GM21515 (cell line): ENCODE results near the gene UNC13B.

Experiments
- ATAC-seq: cut with Tn5 transposase; IDR thresholded peaks from one replicate; pipeline ENCODE4 v1.9.1; 2021; ENCODE audit not compliant: unreplicated experiment

The UNC13B gene

GRCh38 chr9:35272989-35273388, 111.2 kb downstream of the UNC13B start:
- ATAC-seq: no peak

DNA sequence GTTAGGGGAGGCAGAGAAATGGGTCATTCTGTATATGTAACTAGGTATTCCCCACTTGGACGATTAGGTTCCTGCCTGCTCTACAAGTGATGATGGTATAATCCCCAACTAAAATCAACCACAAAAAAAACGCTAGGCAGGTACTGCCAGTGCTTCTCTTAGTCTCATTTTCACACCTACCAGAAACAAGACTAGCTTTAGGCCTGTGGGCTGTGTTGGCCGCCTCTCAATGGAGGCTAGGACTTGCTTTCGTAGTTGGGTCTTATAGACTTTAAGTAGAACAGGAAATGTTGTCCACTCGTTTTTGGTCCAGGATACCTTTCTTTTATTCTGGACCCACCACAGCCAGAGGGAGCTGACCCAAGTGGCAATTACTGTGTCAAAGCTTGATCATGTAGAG, 111.8 kb downstream of the UNC13B start:
- no peak for ATAC-seq

- ATAC-seq: no peak
Observed at GRCh38 chr9:35274993-35275392, 113.2 kb downstream of the UNC13B start.

DNA sequence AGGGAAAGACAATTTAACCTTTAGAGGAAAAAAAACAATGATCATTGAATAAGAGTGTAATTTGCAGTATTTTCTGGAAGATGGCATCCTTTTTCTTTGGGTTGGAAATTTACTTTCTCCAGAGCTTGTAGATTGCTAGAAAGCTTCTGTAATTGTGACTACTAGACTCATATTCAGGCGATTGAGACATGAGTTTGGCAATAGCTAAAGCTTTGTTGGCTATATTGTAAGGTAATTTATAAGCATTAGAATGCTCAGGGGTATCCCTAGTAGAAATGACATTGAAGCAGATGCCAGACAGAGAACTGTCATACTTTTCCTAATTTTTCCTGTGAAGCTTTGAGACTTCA, 115.3 kb downstream of the UNC13B start:
- no peak for ATAC-seq

DNA sequence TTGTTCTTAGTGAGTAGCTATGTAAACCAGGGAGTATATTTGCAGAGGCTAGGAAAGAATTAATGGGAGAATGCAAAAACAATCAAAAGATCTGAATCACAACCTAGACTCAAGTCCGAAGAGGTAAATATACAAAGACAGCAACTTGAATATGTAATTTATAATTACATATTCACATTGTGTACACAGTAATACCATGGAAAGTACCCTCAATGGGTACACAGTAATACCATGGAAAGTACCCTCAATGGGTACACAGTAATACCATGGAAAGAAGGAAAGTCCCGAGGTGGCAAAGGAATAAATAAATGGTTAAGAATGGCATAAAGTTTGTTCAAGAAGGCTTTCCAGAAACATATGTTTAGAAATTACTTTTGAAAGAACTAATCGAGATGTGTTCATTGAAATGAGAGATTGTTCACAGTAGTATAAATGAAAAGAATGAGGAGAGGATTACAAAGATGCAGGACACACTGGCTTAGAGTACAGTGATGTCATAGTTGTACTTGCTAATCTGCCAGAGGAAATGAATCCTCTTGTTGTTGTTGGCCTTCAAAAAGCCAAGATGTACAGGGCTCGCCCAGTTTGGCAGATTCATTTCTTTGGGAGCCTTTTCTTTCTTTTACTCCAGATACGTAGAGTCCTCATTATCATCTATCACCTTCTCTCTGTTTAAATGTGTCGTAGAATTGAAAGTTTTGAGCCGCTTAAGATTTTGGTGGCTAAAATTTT, 116.0 kb downstream of the UNC13B start:
- ATAC-seq: no peak

DNA sequence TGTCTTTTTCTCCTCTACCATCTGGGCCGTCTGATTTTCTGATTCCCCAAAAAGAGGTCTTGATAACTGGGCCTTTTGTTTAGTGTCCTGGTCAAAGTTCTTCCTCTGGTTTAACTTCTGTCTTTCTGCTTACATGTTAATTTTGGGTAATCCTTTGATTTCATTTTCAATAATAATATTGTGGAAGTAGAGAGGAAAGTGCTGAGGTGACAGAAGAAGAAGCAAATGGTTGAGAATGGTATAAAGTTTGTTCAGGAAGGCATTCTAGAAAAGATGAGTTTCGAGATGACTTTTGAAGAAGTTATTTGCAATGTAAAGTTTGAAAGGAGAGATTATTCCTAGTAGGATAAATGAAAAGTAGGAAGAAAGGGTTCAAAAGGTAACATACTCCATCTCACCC, 118.1 kb downstream of the UNC13B start:
- no peak for ATAC-seq

- no peak for ATAC-seq
Observed at GRCh38 chr9:35280399-35280798, 118.6 kb downstream of the UNC13B start.

GRCh38 chr9:35285731-35286130, 123.9 kb downstream of the UNC13B start:
- no peak for ATAC-seq

DNA sequence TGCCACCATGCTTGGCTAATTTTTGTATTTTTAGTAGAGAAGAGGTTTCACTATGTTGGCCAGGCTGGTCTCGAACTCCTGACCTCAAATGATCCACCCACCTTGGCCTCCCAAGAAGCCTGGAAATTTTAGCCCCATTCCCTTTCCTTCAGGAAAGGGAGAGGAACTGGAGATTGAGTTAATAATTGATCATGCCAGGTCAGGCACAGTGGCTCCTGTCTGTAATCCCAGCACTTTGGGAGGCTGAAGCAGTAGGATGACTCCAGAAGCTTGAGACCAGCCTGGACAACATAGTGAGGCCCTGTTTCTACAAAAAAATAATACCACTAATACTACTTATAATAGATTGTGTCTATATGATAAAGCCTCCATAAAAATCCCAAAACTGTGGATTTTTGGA, 124.6 kb downstream of the UNC13B start:
- ATAC-seq: no peak

DNA sequence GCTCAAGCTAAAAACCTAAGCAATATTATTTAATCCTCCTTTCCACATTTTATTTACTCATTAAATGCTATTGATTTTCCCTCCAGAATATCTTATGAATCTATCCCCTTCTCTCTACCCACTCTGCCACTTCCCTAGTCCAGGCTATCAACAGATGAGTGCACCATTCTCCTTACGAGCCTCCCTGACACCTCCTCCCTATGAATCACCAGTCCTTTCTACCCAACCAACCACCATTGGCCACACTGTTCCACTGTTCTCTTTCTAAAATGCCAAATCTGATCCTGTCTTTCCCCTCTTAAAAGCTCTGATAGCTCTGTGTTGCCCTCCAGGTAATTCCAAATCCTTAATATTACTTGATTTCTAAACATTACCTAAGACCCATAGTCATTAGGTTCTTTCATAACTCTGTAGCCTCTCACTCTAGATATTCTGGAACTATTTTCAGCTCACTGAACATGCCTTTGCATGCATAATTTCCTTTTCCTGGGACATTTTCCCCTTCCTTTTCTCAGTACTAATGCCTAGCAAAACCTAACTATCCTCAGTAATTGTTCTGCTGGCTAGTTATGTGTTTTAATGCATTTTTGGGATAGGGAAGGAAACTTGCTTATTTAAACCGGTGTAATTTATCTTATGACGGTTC, 126.3 kb downstream of the UNC13B start:
- ATAC-seq: no peak

- ATAC-seq: no peak
Observed at GRCh38 chr9:35288778-35289177, 127.0 kb downstream of the UNC13B start.

- ATAC-seq: no peak
Observed at GRCh38 chr9:35293376-35293964, 131.7 kb downstream of the UNC13B start.

- ATAC-seq: no peak
Observed at GRCh38 chr9:35294066-35294465, 132.3 kb downstream of the UNC13B start.

DNA sequence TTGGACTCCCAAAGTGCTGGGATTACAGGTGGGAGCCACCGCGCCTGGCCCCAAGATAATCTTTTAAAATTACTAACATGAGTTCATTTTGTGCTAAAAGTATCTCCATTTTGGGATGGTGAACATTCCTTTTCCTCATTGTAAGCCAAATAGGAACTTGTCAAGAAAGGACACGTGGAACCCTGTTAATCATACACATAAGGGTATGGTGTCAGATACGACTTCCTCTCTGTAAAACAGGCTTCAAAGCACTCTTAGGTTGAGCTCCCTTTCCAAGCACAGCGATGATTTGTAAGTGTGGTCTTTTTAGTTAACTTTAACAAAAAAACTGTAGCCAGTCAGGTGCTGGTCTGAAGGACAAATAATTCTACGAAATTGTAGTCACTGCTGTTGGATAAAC, 132.7 kb downstream of the UNC13B start:
- no peak for ATAC-seq

DNA sequence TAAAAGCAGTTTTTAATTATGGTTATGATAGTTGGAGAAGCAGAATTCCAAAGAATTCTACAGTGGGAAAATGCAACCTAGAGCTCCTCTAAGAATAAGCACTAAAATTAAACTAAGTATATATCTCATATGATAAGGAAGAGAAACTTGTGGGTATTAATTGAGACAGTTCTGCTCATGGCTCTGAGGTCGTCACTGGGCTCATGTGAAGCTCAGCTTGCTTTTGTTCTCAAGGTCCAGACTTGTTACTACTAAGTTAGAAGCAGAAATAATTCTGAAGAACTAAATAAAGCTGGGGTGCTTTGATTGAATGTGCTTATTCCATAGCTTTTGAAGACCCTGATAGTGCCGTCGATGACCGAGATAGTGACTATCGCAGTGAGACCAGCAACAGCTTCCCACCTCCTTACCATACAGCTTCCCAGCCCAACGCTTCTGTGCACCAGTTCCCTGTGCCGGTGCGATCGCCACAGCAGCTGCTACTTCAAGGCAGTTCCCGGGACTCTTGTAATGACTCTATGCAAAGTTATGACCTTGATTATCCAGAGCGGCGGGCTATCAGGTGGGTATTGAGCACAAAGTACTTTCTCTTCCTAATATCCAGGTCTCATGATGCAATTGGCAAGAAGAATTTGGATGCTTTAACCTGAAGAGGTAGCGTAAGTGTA, 133.7 kb downstream of the UNC13B start:
- no peak for ATAC-seq

DNA sequence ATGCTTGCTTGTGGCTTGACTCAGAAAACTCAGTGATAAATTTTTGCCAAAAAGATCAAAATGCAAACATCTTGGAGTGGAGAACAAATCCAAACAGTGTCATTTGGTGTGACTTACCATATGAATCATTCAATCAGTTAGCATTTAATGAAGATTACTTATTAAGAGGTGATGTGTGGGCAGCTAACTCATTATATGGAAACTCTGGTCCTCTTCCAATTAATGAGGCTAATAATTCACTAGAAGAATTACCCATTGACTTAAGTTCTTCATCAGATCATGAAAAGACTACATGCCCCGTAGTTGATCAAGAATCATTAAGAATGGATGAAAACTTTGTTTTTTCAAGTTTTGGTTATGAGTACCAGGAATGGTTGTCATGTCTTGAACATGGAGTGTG, 141.8 kb downstream of the UNC13B start:
- ATAC-seq: no peak

DNA sequence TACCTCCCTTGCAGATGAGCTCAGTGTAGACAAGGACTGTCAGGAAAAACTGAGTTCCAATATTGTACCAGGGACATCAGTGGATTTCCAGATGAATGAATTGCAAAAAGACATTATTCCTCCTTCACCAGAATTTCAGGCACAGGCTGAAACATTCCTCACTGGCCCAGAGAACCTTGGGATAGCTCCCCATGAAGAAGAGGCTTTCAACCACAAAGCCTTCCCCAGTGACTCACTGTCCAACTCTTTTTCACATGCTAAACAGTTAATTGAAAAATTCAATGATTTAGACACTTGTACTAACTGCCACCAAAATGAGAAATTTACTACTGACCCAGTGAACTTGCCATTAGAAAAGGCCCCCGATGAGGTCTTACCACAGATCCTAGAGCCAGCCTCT, 144.5 kb downstream of the UNC13B start:
- no peak for ATAC-seq

GRCh38 chr9:35308316-35308715, 146.5 kb downstream of the UNC13B start:
- ATAC-seq: no peak

- ATAC-seq: no peak
Observed at GRCh38 chr9:35311891-35312639, 150.3 kb downstream of the UNC13B start.

- no peak for ATAC-seq
Observed at GRCh38 chr9:35313460-35313859, 151.7 kb downstream of the UNC13B start.

DNA sequence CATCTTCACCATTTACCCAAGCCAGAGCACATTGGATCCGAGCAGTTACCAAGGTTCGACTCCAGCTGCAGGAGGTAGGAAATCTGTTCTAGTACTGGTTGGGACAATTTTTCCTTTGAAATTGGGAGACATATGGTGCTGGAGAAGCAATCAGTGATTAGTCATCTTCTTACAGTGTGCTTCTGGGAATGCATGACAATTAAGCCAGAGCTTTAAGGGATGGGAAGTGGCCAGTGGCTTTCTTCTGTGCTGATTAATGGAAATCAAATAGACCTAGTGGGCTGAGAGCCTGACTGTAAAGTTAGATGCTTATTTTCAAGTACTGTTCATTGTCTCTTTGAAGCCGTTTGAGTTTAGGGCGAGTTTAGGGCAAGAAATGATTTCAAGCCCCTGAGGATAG, 152.1 kb downstream of the UNC13B start:
- no peak for ATAC-seq
